UCSD-AML1 (cell line): ENCODE data around the gene CERS1.

Experiments
- DNase-seq: peaks from one replicate; lab custom pipeline; 2025; ENCODE audit not compliant: unreplicated experiment; lab: John Stamatoyannopoulos, UW

CERS1 gene

DNA sequence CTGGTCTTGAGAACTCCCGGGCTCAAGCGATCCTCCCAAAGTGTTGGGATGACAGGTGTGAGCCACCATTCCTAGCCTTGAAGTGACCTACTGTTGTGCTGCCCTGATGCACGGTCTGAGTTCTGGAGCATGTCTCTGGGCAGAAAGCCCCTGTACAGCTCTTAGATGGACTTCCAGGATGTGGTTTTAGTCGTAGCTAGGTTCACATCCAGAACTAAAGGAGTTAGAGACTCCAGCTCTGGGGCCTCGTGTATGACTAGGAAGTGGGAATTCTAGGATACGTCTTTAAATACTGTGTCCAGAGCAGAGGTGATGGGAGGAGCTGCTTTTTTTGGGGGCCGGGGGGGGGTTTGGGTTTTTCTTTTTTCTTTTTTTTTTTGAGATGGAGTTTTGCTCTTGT lies 52.0 kb downstream of the CERS1 start:
- DNase-seq = no peak

DNA sequence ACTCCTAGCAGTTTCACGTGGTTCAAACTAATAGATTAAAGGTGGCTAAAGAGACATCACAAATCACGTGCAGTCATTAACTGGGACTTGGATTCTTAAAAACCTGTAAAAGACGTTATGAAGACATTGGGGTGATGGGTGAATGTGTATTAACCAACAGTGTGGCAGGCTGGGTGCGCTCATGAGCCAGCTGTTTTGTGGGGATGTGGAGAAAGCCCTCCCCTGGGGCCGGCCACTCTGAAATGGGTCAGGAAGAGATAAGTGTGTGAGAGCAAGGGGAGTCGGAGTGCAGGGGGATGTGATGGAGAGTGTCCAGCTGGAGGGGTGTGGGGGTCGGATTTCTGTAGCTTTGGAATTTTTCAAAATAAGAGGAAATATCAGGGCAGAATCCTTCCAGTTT lies 53.8 kb downstream of the CERS1 start:
- DNase-seq = no peak

DNA sequence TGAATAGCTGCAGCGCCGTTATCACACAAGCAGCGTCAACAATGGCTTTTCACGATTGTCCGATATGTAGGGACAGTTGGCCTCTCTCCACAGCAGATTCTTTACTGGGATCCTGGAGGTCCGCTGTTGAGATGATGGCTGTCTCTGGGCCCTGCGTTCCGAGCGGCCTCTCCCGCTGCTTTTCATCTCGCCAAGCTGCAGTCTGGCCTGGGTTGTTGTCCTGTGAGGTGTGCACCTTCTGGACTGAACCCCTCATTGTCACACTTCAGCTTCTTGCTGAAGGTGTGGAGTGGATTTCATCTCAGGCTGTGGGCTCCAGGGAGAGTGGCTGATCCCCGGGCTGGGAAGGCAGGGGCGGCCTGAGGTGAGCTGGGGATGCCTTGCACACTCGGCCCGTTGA lies 54.6 kb downstream of the CERS1 start:
- DNase-seq = no peak

DNA sequence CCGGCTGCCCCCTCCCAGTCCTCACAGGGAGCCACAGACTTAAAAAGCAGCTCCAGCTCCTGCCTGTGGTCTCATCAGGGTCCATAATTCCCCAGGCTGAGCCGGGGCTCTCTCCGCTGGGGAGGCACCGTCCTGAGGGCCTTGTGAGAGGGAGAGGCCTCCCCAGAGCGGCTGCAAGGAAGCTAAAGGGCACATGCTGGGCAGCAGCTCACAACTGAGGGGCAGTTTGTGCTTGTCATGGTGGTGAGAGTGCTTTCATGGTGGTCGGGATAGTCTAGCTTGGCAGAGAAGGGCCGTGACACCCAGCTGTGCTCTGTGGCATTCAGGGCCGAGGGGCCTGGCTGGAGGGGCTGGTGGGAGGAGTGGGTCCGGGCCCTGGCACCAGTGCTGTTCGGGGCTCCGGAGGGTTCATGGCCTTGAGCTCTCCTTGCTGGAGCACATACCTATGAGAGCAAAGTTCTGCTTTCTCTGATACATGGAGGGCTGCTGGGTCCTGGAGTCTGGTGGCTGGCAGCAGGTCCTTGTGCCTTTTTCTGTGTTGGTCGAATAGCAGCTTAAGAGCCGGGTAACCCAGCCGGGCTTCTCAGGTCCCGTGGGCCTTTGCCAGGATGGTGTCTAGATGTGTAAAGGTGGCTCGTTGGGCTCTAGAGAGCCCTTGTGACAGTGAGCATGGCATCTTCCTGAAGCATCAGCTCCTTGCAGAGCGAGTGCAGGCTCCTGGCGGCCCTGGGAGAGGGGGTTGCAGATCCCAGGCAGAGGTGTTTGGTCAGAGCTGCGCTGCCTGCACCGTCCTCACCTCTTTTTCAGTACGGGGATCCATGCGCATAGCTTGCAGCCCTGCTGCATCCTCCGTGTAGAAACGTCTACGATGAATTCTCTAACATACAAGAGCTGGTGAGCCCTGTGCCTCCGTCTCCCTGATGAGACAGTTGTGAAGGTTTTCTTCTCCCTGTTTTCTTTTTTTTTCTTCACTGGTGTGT lies 55.4 kb downstream of the CERS1 start:
- DNase-seq = no peak

DNA sequence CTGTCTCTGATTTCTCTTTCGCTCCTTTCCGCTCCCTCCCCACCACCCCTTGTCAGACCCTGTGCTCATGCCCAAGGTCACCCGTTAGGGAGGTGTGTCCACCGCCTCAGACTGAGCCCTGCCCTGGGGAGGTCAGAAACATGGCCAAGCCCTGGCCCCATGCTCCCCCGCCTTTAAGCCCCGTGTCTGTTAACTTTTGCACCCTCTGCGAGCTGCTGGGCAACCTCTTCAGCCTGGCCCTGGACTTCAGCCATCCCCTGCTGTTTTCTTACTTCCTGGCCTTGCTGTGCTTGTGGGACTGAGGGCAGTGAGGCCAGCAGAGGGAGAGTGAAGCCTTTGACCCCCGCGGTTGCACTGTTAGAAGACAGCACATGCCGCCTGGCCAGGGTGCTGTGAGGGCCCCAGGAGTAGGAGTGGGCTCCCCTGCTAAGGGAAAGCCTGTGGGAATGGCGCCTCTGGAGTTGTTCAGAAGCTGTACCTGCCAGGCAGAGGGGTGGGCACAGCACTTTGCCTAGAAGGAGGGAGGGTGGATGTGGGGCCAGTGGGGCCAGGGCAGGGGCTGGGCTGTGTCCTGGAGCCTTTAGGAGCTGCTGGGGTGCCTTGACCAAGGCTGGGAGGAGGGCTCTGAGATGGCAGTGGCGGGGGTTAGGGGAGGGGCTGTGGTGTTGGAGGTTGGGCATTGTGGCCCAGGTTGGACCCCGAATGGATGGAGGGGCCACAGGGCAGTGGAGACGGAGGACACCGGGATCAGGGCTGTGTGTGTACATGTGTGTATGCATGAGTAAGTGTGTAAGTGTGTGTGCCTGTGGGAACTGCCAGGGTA lies 56.3 kb downstream of the CERS1 start:
- no peak for DNase-seq

DNA sequence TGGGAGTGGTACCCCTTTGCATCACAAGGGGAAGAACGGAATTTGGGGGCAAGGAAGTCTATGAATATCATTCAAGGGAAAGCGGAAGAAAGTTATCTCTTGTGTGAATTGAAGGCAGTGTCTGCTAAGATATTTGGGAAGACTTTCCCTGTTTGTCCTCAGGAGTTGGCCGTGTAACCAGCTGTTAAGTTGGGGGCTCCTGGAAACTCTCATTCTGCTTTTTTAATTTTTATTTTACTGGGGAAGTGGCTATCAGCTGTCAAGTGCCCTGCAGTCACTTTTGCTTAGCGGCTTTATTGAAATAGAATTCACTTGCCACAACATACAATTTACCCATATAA lies 61.3 kb downstream of the CERS1 start:
- DNase-seq = no peak

DNA sequence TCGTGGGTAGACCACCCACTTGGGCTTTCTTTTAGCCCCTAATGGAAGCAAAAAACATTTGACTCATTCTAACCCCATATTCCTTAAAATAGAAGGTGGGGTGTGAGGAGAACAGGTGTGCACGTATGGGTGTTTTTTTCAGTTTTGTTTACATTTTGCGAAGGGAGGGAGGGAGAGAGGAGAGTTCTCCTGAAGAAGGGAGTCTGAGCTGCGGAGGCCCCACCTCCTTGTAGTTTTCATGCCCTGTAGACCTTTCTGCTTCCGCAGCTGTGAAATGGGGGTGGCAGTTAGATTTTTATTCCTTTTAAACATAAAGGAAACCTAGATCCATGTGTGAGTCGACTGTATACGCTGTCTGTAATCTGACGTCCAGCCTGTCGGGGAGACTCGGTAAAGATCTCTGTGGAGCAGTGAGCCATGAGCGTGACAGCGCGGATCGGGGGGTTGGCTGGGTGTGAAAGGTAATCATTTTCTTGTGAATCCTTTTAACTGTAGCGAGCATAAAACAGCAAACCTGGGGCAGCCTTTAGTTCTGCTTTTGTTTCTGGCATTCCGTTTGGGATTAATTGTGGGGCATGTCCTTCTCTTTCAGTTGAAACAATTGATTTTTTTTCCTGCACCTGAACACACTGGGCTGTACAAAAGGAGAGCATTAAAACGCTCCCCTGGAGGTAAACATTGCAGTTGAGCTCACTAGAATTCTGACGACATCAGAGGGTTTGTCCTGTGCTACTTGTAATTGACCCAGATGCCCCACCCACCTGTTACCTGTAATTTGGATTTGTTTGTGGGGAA lies 61.9 kb downstream of the CERS1 start:
- no peak for DNase-seq

DNA sequence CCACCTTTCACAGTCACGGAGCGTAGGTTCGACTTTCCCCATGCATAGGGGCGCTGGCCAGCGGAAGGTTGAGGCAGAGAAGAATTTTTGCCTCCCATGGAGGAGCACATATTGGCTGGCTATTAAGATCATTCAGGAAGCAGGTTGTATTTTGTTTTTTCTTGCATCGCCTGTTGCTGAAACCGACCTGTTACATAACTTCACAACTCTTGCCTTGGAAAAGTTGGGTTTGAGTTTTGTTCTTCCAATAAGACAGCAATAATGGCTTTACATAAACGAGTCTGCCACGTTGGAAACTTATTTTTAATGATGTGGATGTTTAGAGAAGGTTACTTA lies 62.8 kb downstream of the CERS1 start:
- DNase-seq = no peak

DNA sequence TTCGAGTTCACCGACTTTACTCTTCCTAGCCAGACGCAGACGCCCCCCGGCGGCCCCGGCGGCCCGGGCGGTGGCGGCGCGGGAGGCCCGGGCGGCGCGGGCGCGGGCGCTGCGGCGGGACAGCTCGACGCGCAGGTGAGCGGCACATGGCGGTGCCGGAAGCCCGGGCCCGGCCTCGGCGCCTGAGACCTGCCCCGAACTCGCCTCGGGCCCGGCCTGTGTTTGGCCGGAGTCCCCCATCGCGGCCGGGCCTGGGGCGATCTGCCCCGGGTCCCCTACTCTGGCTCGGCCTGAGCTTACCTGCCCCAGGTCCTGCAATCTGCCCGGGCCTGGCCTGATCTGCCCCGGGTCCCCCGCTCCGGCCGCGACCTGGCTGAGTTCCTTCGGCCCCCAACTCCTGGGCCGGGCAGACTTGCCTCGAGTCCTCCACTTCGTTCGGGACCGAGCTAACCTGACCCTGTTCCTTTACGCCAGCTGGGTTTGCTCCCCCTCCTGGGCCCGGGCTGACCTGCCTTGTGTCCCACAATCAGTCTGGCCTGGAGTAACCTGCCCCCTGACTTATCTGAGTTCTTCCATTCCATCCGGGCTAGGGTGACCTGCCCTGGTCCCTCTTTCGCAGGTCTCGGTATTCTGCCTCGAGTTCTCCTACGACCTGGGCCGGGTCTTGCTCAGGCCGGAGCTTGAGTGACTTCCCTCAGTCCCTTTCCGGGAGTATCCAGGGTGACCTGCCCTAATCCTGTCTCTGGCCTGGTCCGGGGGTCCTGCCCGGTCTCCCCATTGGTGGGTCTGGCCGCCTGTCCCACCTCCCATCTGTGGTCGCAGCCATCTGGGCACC lies 63.4 kb downstream of the CERS1 start:
- peak; percentile 31 for DNase-seq

DNA sequence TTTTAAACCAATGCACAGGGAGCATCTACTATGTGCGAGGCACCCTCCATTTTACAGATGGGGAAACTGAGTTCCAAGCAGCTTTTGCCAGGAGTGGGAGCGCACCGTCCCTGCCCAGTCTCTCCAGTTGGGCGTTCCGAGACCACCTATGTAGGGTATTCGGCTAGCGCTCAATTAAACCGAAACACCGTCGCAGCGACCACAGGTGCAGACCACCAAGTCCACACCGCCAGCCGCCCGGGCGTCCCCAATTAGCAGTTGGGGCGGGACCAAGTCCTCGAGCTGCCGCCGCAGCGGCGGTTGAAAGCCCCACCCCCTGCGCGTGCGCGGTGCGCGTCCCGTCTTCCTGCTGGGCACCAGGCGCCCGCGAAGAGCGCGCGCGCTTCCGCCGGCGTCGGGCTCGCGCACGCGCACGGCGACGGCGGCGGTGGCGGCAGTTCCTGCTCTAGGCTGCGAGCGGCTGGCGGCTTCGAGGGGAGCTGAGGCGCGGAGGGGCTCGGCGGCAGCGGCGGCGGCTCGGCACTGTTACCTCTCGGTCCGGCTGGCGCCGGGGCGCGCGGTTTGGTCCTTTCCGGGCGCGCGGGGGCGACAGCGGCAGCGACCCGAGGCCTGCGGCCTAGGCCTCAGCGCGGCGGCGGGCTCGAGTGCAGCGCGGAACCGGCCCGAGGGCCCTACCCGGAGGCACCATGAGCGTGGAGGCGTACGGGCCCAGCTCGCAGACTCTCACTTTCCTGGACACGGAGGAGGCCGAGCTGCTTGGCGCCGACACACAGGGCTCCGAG lies 64.2 kb downstream of the CERS1 start, which contains the start of gene UPF1:
TSS of gene UPF1 (plus strand) at position 436 of the 782 bp plus-strand sequence. CDS start at position 687, 251 bp downstream.
- DNase-seq = peak; percentile 97

DNA sequence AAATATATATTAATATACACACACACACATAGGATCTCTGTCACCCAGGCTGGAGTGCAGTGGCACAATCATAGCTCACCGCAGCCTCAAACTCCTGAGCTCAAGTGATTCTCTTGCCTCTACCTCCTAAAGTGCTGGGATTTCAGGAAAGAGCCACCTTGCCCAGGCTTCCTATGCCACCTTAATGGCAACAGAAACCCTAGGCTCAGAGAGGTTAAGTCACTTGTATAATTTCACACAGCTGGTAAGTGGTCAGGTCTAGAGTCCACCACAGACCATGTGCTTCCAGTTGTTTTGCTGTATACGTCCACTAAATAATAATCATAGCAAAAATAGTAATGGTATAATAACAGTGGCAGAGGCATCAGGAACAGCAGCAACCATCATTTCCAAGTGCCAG lies 65.5 kb downstream of the CERS1 start:
- DNase-seq = no peak

DNA sequence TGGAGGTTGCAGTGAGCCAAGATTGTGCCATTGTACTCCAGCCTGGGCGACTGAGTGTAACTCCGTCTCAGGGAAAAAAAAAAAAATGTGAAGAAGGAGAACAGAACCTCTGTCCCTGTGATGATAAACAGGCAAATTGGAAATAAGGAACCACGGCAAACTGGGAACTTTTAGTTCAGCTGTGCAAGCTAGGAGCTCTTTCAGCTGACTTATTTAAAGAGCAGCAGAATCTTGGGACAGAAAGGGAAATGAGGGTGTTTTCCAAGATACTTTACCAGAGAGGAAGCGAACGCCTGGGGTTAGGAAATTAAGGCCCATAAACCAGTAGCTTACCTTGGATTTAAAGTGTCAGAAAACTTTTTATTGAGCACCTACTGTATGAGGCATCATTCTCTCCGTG lies 67.2 kb downstream of the CERS1 start:
- DNase-seq = no peak
